Ovary (tissue), 3 donors: ENCODE data around the gene IGFBP2.

Experiments used
- EP300 ChIP-seq: sonication (generic); formaldehyde crosslinking; IDR thresholded peaks from one replicate; pipeline ENCODE4 v1.6.1; 2017; ENCODE audit warnings: antibody characterized with exemption
- POLR2A ChIP-seq: fragments of 450-650 bp; IDR thresholded peaks from one replicate; pipeline ENCODE4 v1.6.1; 2017; ENCODE audit warnings: antibody characterized with exemption, mild to moderate bottlenecking, moderate library complexity
- TF ChIP-seq, protein P1 (sequence below), 3 donors: fragments of 450-650 bp in 2 of 3; fragments of 200-600 bp in 1 of 3; IDR thresholded peaks; one replicate each; pipeline versions ENCODE4 v1.5.1 to v1.8.0; 2016 to 2022; ENCODE audit warnings: antibody characterized with exemption in 3 of 3, mild to moderate bottlenecking in 1 of 3
- donor health status: DM: no; HTN: no; CAD: no.

GRCh38 chr2:216619411-216620393 is 13.5 kb upstream of the IGFBP2 start:
- TF ChIP-seq, protein P1, sequence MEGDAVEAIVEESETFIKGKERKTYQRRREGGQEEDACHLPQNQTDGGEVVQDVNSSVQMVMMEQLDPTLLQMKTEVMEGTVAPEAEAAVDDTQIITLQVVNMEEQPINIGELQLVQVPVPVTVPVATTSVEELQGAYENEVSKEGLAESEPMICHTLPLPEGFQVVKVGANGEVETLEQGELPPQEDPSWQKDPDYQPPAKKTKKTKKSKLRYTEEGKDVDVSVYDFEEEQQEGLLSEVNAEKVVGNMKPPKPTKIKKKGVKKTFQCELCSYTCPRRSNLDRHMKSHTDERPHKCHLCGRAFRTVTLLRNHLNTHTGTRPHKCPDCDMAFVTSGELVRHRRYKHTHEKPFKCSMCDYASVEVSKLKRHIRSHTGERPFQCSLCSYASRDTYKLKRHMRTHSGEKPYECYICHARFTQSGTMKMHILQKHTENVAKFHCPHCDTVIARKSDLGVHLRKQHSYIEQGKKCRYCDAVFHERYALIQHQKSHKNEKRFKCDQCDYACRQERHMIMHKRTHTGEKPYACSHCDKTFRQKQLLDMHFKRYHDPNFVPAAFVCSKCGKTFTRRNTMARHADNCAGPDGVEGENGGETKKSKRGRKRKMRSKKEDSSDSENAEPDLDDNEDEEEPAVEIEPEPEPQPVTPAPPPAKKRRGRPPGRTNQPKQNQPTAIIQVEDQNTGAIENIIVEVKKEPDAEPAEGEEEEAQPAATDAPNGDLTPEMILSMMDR (IDR thresholded peaks at IDR 0.05), result no peak
- no peak for TF ChIP-seq EP300
- no peak for TF ChIP-seq POLR2A
